SK-N-SH (cell line): ENCODE measurements around the gene RPL7A. TPM values are rescaled to one million over a fixed set of nuclear protein-coding genes. Genes with fewer than 3 reads are reported as not detected.

ENCODE experiments used
- CTCF ChIA-PET: fragments of 300-600, 350-600 bp; formaldehyde crosslinking; extraction: SDS; loops from one replicate; lab custom pipeline; 2021; lab: Yijun Ruan, JAX
- POLR2A ChIA-PET: fragments of 350-600 bp; sonication (Branson Sonifier 250); formaldehyde crosslinking; extraction: SDS; loops from one replicate; lab custom pipeline; 2020; ENCODE audit warnings: antibody characterized with exemption, inconsistent platforms; lab: Yijun Ruan, JAX
- DNase-seq: peaks from one replicate; pipeline ENCODE4 v3.0.0; 2012
- H2AFZ ChIP-seq: fragments of 200-600 bp; sonication (generic); 2 replicates; pipeline ENCODE4 v1.8.1; 2016; ENCODE audit warnings: antibody characterized with exemption, mild to moderate bottlenecking, low read depth
- H3F3A ChIP-seq: fragments of 200-600 bp; sonication (generic); replicated peaks from 2 replicates; pipeline ENCODE3; 2016; ENCODE audit warnings: antibody characterized with exemption, mild to moderate bottlenecking; ENCODE audit not compliant: insufficient read depth
- H3K27ac ChIP-seq, 2 experiments: fragments of 200-500 bp in 1 of 2; fragments of 200-600 bp in 1 of 2; sonication (Bioruptor generic) in 1 of 2; sonication (generic), shearing (Covaris generic) in 1 of 2; 2 replicates each; pipeline versions ENCODE4 v1.5.1 to v1.6.1; 2014 to 2016; ENCODE audit warnings: low read depth in 2 of 2, inconsistent platforms in 1 of 2, low read length in 1 of 2, mild to moderate bottlenecking in 1 of 2, mixed read lengths in 1 of 2
- H3K27me3 ChIP-seq: fragments of 200-600 bp; sonication (generic), shearing (Covaris generic); 2 replicates; pipeline ENCODE4 v1.6.1; 2016; ENCODE audit warnings: mixed run types; ENCODE audit not compliant: insufficient read depth
- H3K36me3 ChIP-seq, 2 experiments: fragments of 200-500 bp in 1 of 2; fragments of 200-600 bp in 1 of 2; sonication (Bioruptor generic) in 1 of 2; sonication (generic) in 1 of 2; replicated peaks in 1 of 2; 2 replicates each; pipeline versions ENCODE3 to v1.5.1; 2014 to 2016; ENCODE audit warnings: low read length in 1 of 2, mild to moderate bottlenecking in 1 of 2; ENCODE audit not compliant: insufficient read depth in 2 of 2, control insufficient read depth in 1 of 2
- H3K4me1 ChIP-seq, 2 experiments: fragments of 200-500 bp in 1 of 2; fragments of 200-600 bp in 1 of 2; sonication (Bioruptor generic) in 1 of 2; sonication (generic), shearing (Covaris generic) in 1 of 2; 2 replicates each; pipeline versions ENCODE4 v1.5.1 to v1.6.1; 2014 to 2016; ENCODE audit warnings: low read depth in 1 of 2, low read length in 1 of 2, mixed run types in 1 of 2; ENCODE audit not compliant: insufficient read depth in 2 of 2, control insufficient read depth in 1 of 2
- H3K4me2 ChIP-seq: fragments of 200-600 bp; sonication (generic), shearing (Covaris generic); 2 replicates; pipeline ENCODE4 v1.6.1; 2017; ENCODE audit warnings: mixed run types
- H3K4me3 ChIP-seq, 2 experiments: fragments of 200-500 bp in 1 of 2; fragments of 200-600 bp in 1 of 2; sonication (Bioruptor generic) in 1 of 2; sonication (generic), shearing (Covaris generic) in 1 of 2; 2 replicates each; pipeline versions ENCODE4 v1.5.1 to v1.8.1; 2014 to 2016; ENCODE audit warnings: low read depth in 2 of 2, inconsistent platforms in 1 of 2, low read length in 1 of 2, mild to moderate bottlenecking in 1 of 2, mixed read lengths in 1 of 2, moderate library complexity in 1 of 2
- H3K79me2 ChIP-seq: fragments of 200-600 bp; sonication (generic); 2 replicates; pipeline ENCODE4 v1.8.1; 2017; ENCODE audit warnings: mild to moderate bottlenecking; ENCODE audit not compliant: insufficient read depth
- H3K9ac ChIP-seq: fragments of 200-600 bp; sonication (generic); 2 replicates; pipeline ENCODE4 v1.6.1; 2017; ENCODE audit warnings: mixed run types
- H3K9me2 ChIP-seq: fragments of 200-600 bp; sonication (generic); 2 replicates; pipeline ENCODE4 v1.6.1; 2017; ENCODE audit warnings: mixed run types
- H3K9me3 ChIP-seq: fragments of 200-600 bp; sonication (generic); 2 replicates; pipeline ENCODE4 v1.6.1; 2017; ENCODE audit warnings: mixed run types, mild to moderate bottlenecking, moderate library complexity
- H4K20me1 ChIP-seq: fragments of 200-600 bp; sonication (generic); 2 replicates; pipeline ENCODE4 v1.6.1; 2017; ENCODE audit warnings: mild to moderate bottlenecking, mixed run types; ENCODE audit not compliant: insufficient read depth
- CHD2 ChIP-seq: fragments of 150-350 bp; IDR thresholded peaks from 2 replicates; pipeline ENCODE4 v1.6.1; 2018; ENCODE audit warnings: low read length; ENCODE audit not compliant: partially characterized antibody
- CTCF ChIP-seq: fragments of 200-600 bp; sonication (generic); IDR thresholded peaks from 2 replicates; pipeline ENCODE4 v1.6.1; 2017; ENCODE audit warnings: antibody characterized with exemption, mild to moderate bottlenecking, moderate library complexity
- EP300 ChIP-seq, 2 experiments: IDR thresholded peaks; 2 replicates each; pipeline versions ENCODE4 v1.4.0 to v1.6.1; 2012; ENCODE audit warnings: borderline replicate concordance in 1 of 2, low read depth in 1 of 2, low read length in 1 of 2
- FOXM1 ChIP-seq: IDR thresholded peaks from 2 replicates; pipeline ENCODE4 v1.4.0; 2012; ENCODE audit warnings: low read depth, mild to moderate bottlenecking
- GABPA ChIP-seq: IDR thresholded peaks from 2 replicates; pipeline ENCODE4 v1.4.0; 2012; ENCODE audit warnings: low read depth, mild to moderate bottlenecking
- IRF3 ChIP-seq: fragments of 150-350 bp; IDR thresholded peaks from 2 replicates; pipeline ENCODE4 v1.6.1; 2016; ENCODE audit warnings: mild to moderate bottlenecking, low read depth, low read length
- JUND ChIP-seq: IDR thresholded peaks from 2 replicates; pipeline ENCODE4 v1.4.0; 2012
- MEF2A ChIP-seq: IDR thresholded peaks from 2 replicates; pipeline ENCODE4 v1.4.0; 2012; ENCODE audit warnings: low read depth, borderline replicate concordance
- NRF1 ChIP-seq: IDR thresholded peaks from 2 replicates; pipeline ENCODE4 v1.6.1; 2012; ENCODE audit warnings: low read depth, mild to moderate bottlenecking, low read length
- PBX3 ChIP-seq: IDR thresholded peaks from 2 replicates; pipeline ENCODE4; 2012
- POLR2AphosphoS5 ChIP-seq: IDR thresholded peaks from 2 replicates; pipeline ENCODE4 v1.6.1; 2012; ENCODE audit warnings: low read depth, low read length
- RAD21 ChIP-seq: IDR thresholded peaks from 2 replicates; pipeline ENCODE4 v1.6.1; 2012; ENCODE audit warnings: mild to moderate bottlenecking, low read length
- RCOR1 ChIP-seq: fragments of 150-350 bp; IDR thresholded peaks from 2 replicates; pipeline ENCODE4 v1.6.1; 2017; ENCODE audit warnings: antibody characterized with exemption, low read length
- SIN3A ChIP-seq: IDR thresholded peaks from 2 replicates; pipeline ENCODE4 v1.6.1; 2012; ENCODE audit warnings: low read depth, mild to moderate bottlenecking, low read length, moderate library complexity, borderline replicate concordance
- SMC3 ChIP-seq: IDR thresholded peaks from 2 replicates; pipeline ENCODE4 v1.6.1; 2012; ENCODE audit warnings: low read depth, low read length, improper control_type of control experiment
- TCF12 ChIP-seq: IDR thresholded peaks from 2 replicates; pipeline ENCODE4 v1.4.0; 2012
- TEAD4 ChIP-seq: IDR thresholded peaks from 2 replicates; pipeline ENCODE4 v1.4.0; 2012; ENCODE audit warnings: mild to moderate bottlenecking, borderline replicate concordance; ENCODE audit not compliant: insufficient read depth
- USF2 ChIP-seq: fragments of 150-350 bp; IDR thresholded peaks from 2 replicates; pipeline ENCODE4 v1.6.1; 2017; ENCODE audit warnings: antibody characterized with exemption, low read length, low read depth, borderline replicate concordance
- WGBS: methylation state at CpG from one replicate; pipeline ENCODE4 v1.1.6; 2017; ENCODE audit warnings: low lambda C conversion rate; 5-methylcytosine and 5-hydroxymethylcytosine counted together
- polyA plus RNA-seq, 3 experiments: library from polyadenylated mRNA; depleted of rRNA; stranded (reverse); fragments of >200 nt; gene quantifications; 2 replicates each; pipeline ENCODE4 v1.2.3, GENCODE V29; 2012

Gene RPL7A
- polyA plus RNA-seq, 1 of the 3 experiments (the other 2 are of a cell fraction): 4,121 TPM

GRCh38 chr9:133387680-133388079 lies 39.7 kb downstream of the RPL7A start:
- Histone ChIP-seq H3K9me3 (no peaks in the 10 kb centered on the region), H3K9me2 (no peaks in the 10 kb centered on the region), H4K20me1 (no peaks in the 10 kb centered on the region), H3F3A (no peaks in the 10 kb centered on the region), H2AFZ (no peak overlapping the region), H3K9ac (no peak overlapping the region), H3K4me1 (no peaks in the 10 kb centered on the region), H3K79me2 (no peaks in the 10 kb centered on the region), H3K27me3 (no peaks in the 10 kb centered on the region), H3K36me3 (no peaks in the 10 kb centered on the region), H3K4me3 (no peak overlapping the region), H3K4me2 (no peak overlapping the region), H3K27ac (no peak overlapping the region)
- ChIA-PET POLR2A (no interaction called here), CTCF (no interaction called here)
- no peak for DNase-seq
- TF ChIP-seq PBX3 (no peak), CTCF (no peak), POLR2AphosphoS5 (no peak), RAD21 (no peak), EP300 (IDR thresholded peaks at IDR 0.05; ENCODE audit: borderline replicate concordance in 1 of 2, low read depth in 1 of 2, low read length in 1 of 2) (no peak), IRF3 (no peak), TCF12 (no peak), SIN3A (no peak), JUND (no peak), TEAD4 (no peak), CHD2 (no peak), MEF2A (no peak), FOXM1 (no peak), NRF1 (no peak), USF2 (no peak), GABPA (no peak), SMC3 (no peak), RCOR1 (no peak)
- WGBS: 80% methylated on average over 9 of the region's 9 CpGs
